Measurements from ENCODE around the gene NRBP1. TPM values are rescaled to one million over a fixed set of nuclear protein-coding genes. Genes with fewer than 3 reads are reported as not detected.

Gene NRBP1
- total and polyA plus RNA-seq, 9 of the 15 experiments (the other 6 are each of a cell fraction or from before 2014, with no cell fraction given), result 2.9 to 84.5 (median 36.9) TPM

DNA sequence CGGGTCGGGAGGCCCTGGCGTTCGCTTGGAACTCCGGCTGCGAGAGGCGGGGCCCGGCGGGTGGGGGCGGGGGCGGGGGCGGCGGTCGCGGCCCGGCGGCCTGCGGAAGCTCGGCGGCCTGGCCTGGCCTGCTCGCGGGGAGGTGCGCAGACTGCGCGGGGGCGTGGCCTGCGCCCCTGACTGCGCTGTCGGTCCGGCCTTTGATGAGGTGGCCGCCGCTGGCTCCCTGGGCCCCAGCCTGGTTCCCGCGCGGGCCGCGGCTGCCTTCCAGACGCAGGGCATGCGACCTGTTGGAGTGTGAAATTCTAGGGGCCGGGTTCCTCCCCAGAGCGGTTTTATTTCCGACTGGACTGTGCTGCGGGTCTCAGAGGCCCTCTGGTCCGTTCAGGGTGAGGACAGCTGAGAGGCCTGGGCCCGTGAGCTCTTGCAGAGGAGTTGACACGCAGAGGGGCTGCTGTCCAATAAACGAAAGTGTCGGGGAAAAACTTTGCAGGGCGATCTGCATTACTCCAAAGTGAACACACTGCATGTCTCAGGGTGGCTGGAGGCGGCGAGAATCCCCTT is 629 bp downstream of the NRBP1 start (continued):
- TF ChIP-seq E2F8 (IDR thresholded peaks at IDR 0.05; ENCODE audit: low read depth, partially characterized antibody) (peak; percentile 62), NFATC3 (IDR thresholded peaks at IDR 0.05) (no peak), MIER1 (IDR thresholded peaks at IDR 0.05; ENCODE audit: low read depth) (no peak), KDM5B (IDR thresholded peaks at IDR 0.05; ENCODE audit: insufficient replicate concordance, low read depth, low read length) (peak; percentile 73), TFAP4 (CRISPR knock-in tag; IDR thresholded peaks at IDR 0.05; ENCODE audit: borderline replicate concordance) (peak; percentile 55), NFIC (IDR thresholded peaks at IDR 0.05) (0 out of 2 replicates have a peak, but pooled peaks have one; percentile 4), POLR2G (IDR thresholded peaks at IDR 0.05; ENCODE audit: low read depth, low read length) (peak; percentile 15), CEBPG (CRISPR knock-in tag; IDR thresholded peaks at IDR 0.05) (no peak), CEBPG (tag; conservative IDR thresholded peaks at IDR 0.05 in 1 of 2, IDR thresholded peaks at IDR 0.05 in 1 of 2) (no peak), KAT8 (IDR thresholded peaks at IDR 0.05; ENCODE audit: low read depth) (no peak), UBTF (IDR thresholded peaks at IDR 0.05; ENCODE audit: borderline replicate concordance in 1 of 2, low read depth in 2 of 2, low read length in 2 of 2) (peak; percentile 18 to 64; a peak in 2 of 4 replicates), CBX2 (IDR thresholded peaks at IDR 0.05; ENCODE audit: insufficient read depth, low read length, poor library complexity, severe bottlenecking) (no peak), MYC (IDR thresholded peaks at IDR 0.05; ENCODE audit: low read depth, low read length) (peak; percentile 21; the same call in 1 of the 2 replicates), MYC (CRISPR knock-in tag; IDR thresholded peaks at IDR 0.05; ENCODE audit: borderline replicate concordance, low read depth) (no peak), E2F3 (CRISPR knock-in tag; IDR thresholded peaks at IDR 0.05) (peak; percentile 81; the same call in 1 of the 2 replicates), RBFOX2 (IDR thresholded peaks at IDR 0.05; ENCODE audit: low read depth, low read length) (peak; percentile 3), MEF2D (tag; conservative IDR thresholded peaks at IDR 0.05; ENCODE audit: low read depth) (no peak), BCOR (IDR thresholded peaks at IDR 0.05) (0 out of 2 replicates have a peak, but pooled peaks have one; percentile 15), NFIX (CRISPR knock-in tag; IDR thresholded peaks at IDR 0.05; ENCODE audit: low read depth) (no peak), ELK1 (CRISPR knock-in tag; IDR thresholded peaks at IDR 0.05) (no peak), CEBPB (tag; IDR thresholded peaks at IDR 0.05) (no peak), GABPB2 (CRISPR knock-in tag; conservative IDR thresholded peaks at IDR 0.05) (no peak)

All from K562 (cell line).